H9 (cell line): ENCODE data around the gene CTSL. TPM values are rescaled to one million over a fixed set of nuclear protein-coding genes. Genes with fewer than 3 reads are reported as not detected.

ENCODE experiments used
- DNase-seq: peaks from one replicate; pipeline ENCODE4 v3.0.0-alpha.2; 2017
- H2AFZ ChIP-seq: one replicate; pipeline ENCODE4 v1.6.1; 2013; ENCODE audit warnings: mild to moderate bottlenecking, low read length, control low read depth, moderate library complexity
- H2AK5ac ChIP-seq: 2 replicates; pipeline ENCODE4 v1.6.1; 2013; ENCODE audit warnings: low read length, control low read depth, mixed read lengths; ENCODE audit not compliant: insufficient read length
- H2BK120ac ChIP-seq: one replicate; pipeline ENCODE4 v1.6.1; 2013; ENCODE audit warnings: low read depth, mild to moderate bottlenecking, low read length, control low read depth, inconsistent platforms; ENCODE audit not compliant: poor library complexity, severe bottlenecking
- H2BK12ac ChIP-seq: 2 replicates; pipeline ENCODE4 v1.6.1; 2013; ENCODE audit warnings: low read length, control low read depth, mixed read lengths, low read depth; ENCODE audit not compliant: insufficient read length
- H2BK15ac ChIP-seq: 2 replicates; pipeline ENCODE4 v1.6.1; 2013; ENCODE audit warnings: low read depth, low read length, control low read depth
- H2BK20ac ChIP-seq: one replicate; pipeline ENCODE4 v1.6.1; 2013; ENCODE audit warnings: low read depth, mild to moderate bottlenecking, low read length, control low read depth, inconsistent platforms; ENCODE audit not compliant: poor library complexity, severe bottlenecking
- H2BK5ac ChIP-seq: 2 replicates; pipeline ENCODE4 v1.6.1; 2013; ENCODE audit warnings: low read length, control low read depth, mixed read lengths; ENCODE audit not compliant: insufficient read length
- H3K14ac ChIP-seq: 2 replicates; pipeline ENCODE4 v1.6.1; 2013; ENCODE audit warnings: low read length, control low read depth; ENCODE audit not compliant: insufficient read depth
- H3K18ac ChIP-seq: 2 replicates; pipeline ENCODE4 v1.6.1; 2013; ENCODE audit warnings: low read depth, mild to moderate bottlenecking, mixed read lengths, low read length, control low read depth; ENCODE audit not compliant: insufficient read length
- H3K23ac ChIP-seq: 2 replicates; pipeline ENCODE4 v1.6.1; 2013; ENCODE audit warnings: low read length, control low read depth, mixed read lengths, low read depth; ENCODE audit not compliant: insufficient read length
- H3K23me2 ChIP-seq: 2 replicates; pipeline ENCODE4 v1.6.1; 2013; ENCODE audit warnings: low read depth, mild to moderate bottlenecking, mixed read lengths, low read length, control low read depth; ENCODE audit not compliant: insufficient read length, poor library complexity, severe bottlenecking
- H3K27ac ChIP-seq: 2 replicates; pipeline ENCODE4 v1.5.1; 2013; ENCODE audit warnings: low read length, control low read depth, mixed read lengths, low read depth; ENCODE audit not compliant: insufficient read length
- H3K27me3 ChIP-seq: 2 replicates; pipeline ENCODE4 v1.6.1; 2013; ENCODE audit warnings: low read length, control low read depth, inconsistent platforms; ENCODE audit not compliant: insufficient read depth
- H3K4ac ChIP-seq: 2 replicates; pipeline ENCODE4 v1.6.1; 2013; ENCODE audit warnings: low read depth, mild to moderate bottlenecking, control low read depth, inconsistent platforms, low read length, moderate library complexity
- H3K4me1 ChIP-seq: 2 replicates; pipeline ENCODE4 v1.6.1; 2013; ENCODE audit warnings: low read length, control low read depth, inconsistent platforms; ENCODE audit not compliant: insufficient read depth
- H3K4me2 ChIP-seq: 2 replicates; pipeline ENCODE4 v1.6.1; 2013; ENCODE audit warnings: low read length, control low read depth, mixed read lengths; ENCODE audit not compliant: insufficient read length, insufficient read depth
- H3K56ac ChIP-seq: 2 replicates; pipeline ENCODE4 v1.6.1; 2013; ENCODE audit warnings: low read depth, mild to moderate bottlenecking, mixed read lengths, low read length, control low read depth; ENCODE audit not compliant: insufficient read length
- H3K79me1 ChIP-seq: 2 replicates; pipeline ENCODE4 v1.6.1; 2013; ENCODE audit warnings: low read depth, mild to moderate bottlenecking, moderate library complexity, low read length, control low read depth, inconsistent platforms; ENCODE audit not compliant: insufficient read depth, poor library complexity, severe bottlenecking
- H3K79me2 ChIP-seq: 2 replicates; pipeline ENCODE4 v1.6.1; 2013; ENCODE audit warnings: low read length, control low read depth, inconsistent platforms; ENCODE audit not compliant: insufficient read depth
- H3K9ac ChIP-seq: 2 replicates; pipeline ENCODE4 v1.6.1; 2013; ENCODE audit warnings: low read length, control low read depth, mixed read lengths; ENCODE audit not compliant: insufficient read length; ENCODE audit errors: extremely low read depth
- H3K9me3 ChIP-seq: one replicate; pipeline ENCODE4 v1.6.1; 2013; ENCODE audit warnings: low read depth, low read length, inconsistent platforms; ENCODE audit not compliant: control insufficient read depth
- H3T11ph ChIP-seq: one replicate; pipeline ENCODE4 v1.6.1; 2013; ENCODE audit warnings: mild to moderate bottlenecking, low read length, control low read depth, inconsistent platforms
- H4K20me1 ChIP-seq: one replicate; pipeline ENCODE4 v1.6.1; 2013; ENCODE audit not compliant: control insufficient read depth, insufficient read length, insufficient read depth
- H4K5ac ChIP-seq: 2 replicates; pipeline ENCODE4 v1.6.1; 2013; ENCODE audit warnings: low read depth, mild to moderate bottlenecking, mixed read lengths, low read length, control low read depth; ENCODE audit not compliant: insufficient read length
- H4K8ac ChIP-seq: replicated peaks from 2 replicates; pipeline ENCODE4 v1.6.1; 2013; ENCODE audit warnings: low read length, control low read depth, mixed read lengths, low read depth; ENCODE audit not compliant: insufficient read length
- H4K91ac ChIP-seq: 2 replicates; pipeline ENCODE4 v1.6.1; 2013; ENCODE audit warnings: low read depth, mild to moderate bottlenecking, moderate library complexity, mixed read lengths, low read length, control low read depth; ENCODE audit not compliant: insufficient read length
- H3K27ac Mint-ChIP-seq, 3 experiments: 2 replicates in 2 of 3; 3 replicates in 1 of 3; pipeline ENCODE4 v1.8.0; 2020 to 2021; ENCODE audit warnings: mixed read lengths in 3 of 3, mild to moderate bottlenecking in 1 of 3, moderate library complexity in 1 of 3
- H3K27me3 Mint-ChIP-seq: 2 replicates; pipeline ENCODE4 v1.8.0; 2021; ENCODE audit warnings: low read depth, mild to moderate bottlenecking, moderate library complexity, mixed read lengths
- H3K36me3 Mint-ChIP-seq, 3 experiments: 2 replicates in 2 of 3; 3 replicates in 1 of 3; pipeline ENCODE4 v1.8.0; 2020 to 2021; ENCODE audit warnings: low read depth in 3 of 3, mixed read lengths in 3 of 3; ENCODE audit not compliant: insufficient read depth in 1 of 3
- H3K4me1 Mint-ChIP-seq, 2 experiments: 2 replicates each; pipeline ENCODE4 v1.8.0; 2020; ENCODE audit warnings: mixed read lengths in 2 of 2
- H3K4me3 Mint-ChIP-seq, 2 experiments: 2 replicates in 1 of 2; 3 replicates in 1 of 2; pipeline ENCODE4 v1.8.0; 2020 to 2021; ENCODE audit warnings: mild to moderate bottlenecking in 2 of 2, mixed read lengths in 2 of 2, moderate library complexity in 1 of 2
- H3K9me3 Mint-ChIP-seq, 2 experiments: 2 replicates in 1 of 2; 3 replicates in 1 of 2; pipeline ENCODE4 v1.8.0; 2020; ENCODE audit warnings: mild to moderate bottlenecking in 2 of 2, mixed read lengths in 2 of 2, moderate library complexity in 1 of 2
- WGBS: extraction: QIAGEN DNeasy Blood & Tissue Kit; methylation state at CpG from one replicate; pipeline ENCODE4 v1.1.7; 2013; ENCODE audit warnings: missing lambda C conversion rate, low lambda C conversion rate, mixed read lengths; ENCODE audit not compliant: insufficient read length; ENCODE audit errors: extremely low coverage; 5-methylcytosine and 5-hydroxymethylcytosine counted together
- total RNA-seq: library from RNA; stranded (reverse); gene quantifications from 2 replicates; pipeline ENCODE4 v1.2.1, GENCODE V29; 2021
- TF ChIP-seq, protein P1 (sequence below): fragments of 200-600 bp; sonication (generic); conservative IDR thresholded peaks from 3 replicates; pipeline ENCODE4 v1.8.0; 2021; ENCODE audit warnings: antibody characterized with exemption, mild to moderate bottlenecking

Gene CTSL
- total RNA-seq, 1 experiment from 2014 or later: 28.9 TPM

DNA sequence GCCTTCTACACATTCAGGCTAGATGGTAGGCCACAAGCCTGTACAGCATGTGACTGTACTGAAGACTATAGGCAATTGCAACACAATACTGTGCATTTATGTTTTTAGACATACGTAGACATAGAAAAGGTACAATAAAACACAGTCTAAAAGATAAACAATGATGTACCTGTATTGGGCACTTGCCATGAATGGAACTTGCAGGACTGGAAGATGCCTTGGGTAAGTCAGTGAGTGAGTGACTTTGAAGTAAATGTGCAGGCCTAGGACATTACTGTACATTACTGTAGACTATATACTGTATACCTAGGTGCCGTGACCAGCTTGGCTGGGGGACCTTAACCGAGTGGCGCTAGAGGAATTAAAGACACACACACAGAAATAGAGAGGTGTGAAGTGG lies 53.1 kb downstream of the CTSL start:
- no peaks in the 10 kb centered on the region for H3K79me1 ChIP-seq
- no peaks in the 10 kb centered on the region for H3K79me2 ChIP-seq
- H2BK5ac ChIP-seq: no peak overlapping the region
- no peaks in the 10 kb centered on the region for H3K4me1 ChIP-seq
- no peak overlapping the region for H3K56ac ChIP-seq
- no peak overlapping the region for H2BK20ac ChIP-seq
- H3K9ac ChIP-seq: no peak overlapping the region
- H4K91ac ChIP-seq: no peak overlapping the region
- no peaks in the 10 kb centered on the region for H3K27me3 ChIP-seq
- no peak overlapping the region for H4K8ac ChIP-seq
- H2AFZ ChIP-seq: no peak overlapping the region
- Mint-ChIP-seq H3K4me1 (no peaks in the 10 kb centered on the region), H3K27me3 (peaks cover 1% of the 10 kb centered on the region; the same call in 1 of the 2 replicates), H3K9me3 (peaks cover 12 to 18% of the 10 kb centered on the region in 2 experiments), H3K36me3 (peaks cover 3 to 13% (median 11%) of the 10 kb centered on the region in 3 experiments; a peak in 5 of 7 replicates), H3K4me3 (no peak overlapping the region), H3K27ac (no peak overlapping the region)
- H4K5ac ChIP-seq: no peak overlapping the region
- H3K23ac ChIP-seq: no peak overlapping the region
- H3T11ph ChIP-seq: no peak overlapping the region
- H3K23me2 ChIP-seq: no peaks in the 10 kb centered on the region
- no peak overlapping the region for H3K4me2 ChIP-seq
- H3K4ac ChIP-seq: no peak overlapping the region
- WGBS: no CpG with 5 or more reads among the region's 4 CpGs
- no peak overlapping the region for H3K27ac ChIP-seq
- no peak overlapping the region for H2BK12ac ChIP-seq
- TF ChIP-seq, protein P1, sequence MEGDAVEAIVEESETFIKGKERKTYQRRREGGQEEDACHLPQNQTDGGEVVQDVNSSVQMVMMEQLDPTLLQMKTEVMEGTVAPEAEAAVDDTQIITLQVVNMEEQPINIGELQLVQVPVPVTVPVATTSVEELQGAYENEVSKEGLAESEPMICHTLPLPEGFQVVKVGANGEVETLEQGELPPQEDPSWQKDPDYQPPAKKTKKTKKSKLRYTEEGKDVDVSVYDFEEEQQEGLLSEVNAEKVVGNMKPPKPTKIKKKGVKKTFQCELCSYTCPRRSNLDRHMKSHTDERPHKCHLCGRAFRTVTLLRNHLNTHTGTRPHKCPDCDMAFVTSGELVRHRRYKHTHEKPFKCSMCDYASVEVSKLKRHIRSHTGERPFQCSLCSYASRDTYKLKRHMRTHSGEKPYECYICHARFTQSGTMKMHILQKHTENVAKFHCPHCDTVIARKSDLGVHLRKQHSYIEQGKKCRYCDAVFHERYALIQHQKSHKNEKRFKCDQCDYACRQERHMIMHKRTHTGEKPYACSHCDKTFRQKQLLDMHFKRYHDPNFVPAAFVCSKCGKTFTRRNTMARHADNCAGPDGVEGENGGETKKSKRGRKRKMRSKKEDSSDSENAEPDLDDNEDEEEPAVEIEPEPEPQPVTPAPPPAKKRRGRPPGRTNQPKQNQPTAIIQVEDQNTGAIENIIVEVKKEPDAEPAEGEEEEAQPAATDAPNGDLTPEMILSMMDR: no peak
- no peak for DNase-seq
- H2AK5ac ChIP-seq: no peak overlapping the region
- no peak overlapping the region for H2BK15ac ChIP-seq
- no peak overlapping the region for H3K18ac ChIP-seq
- H3K14ac ChIP-seq: no peak overlapping the region
- H4K20me1 ChIP-seq: no peaks in the 10 kb centered on the region
- peaks cover 6% of the 10 kb centered on the region for H3K9me3 ChIP-seq
- H2BK120ac ChIP-seq: no peak overlapping the region

Other genes with a start within 250 kb of the CTSL start
- gene DAPK1, start 228.3 kb upstream of the CTSL start, total RNA-seq: 78.3 and 79.4 TPM in 2 replicates
- gene SPATA31E1, start 156.8 kb downstream of the CTSL start, total RNA-seq: 0.07 and 0.09 TPM in 2 replicates
- 0.15 TPM in 2 replicates for gene SPATA31C1, start 191.8 kb downstream of the CTSL start, total RNA-seq
- 3.1 and 3.6 TPM in 2 replicates for gene CDK20, start 248.4 kb downstream of the CTSL start, total RNA-seq